NB4 (cell line): Measurements from ENCODE around the gene SRC.

ENCODE experiments used
- CTCF ChIP-seq: IDR thresholded peaks from one replicate; pipeline ENCODE4 v1.5.1; 2012; ENCODE audit warnings: low read depth, low read length
- MAX ChIP-seq: IDR thresholded peaks from 2 replicates; pipeline ENCODE4 v1.6.1; 2011; ENCODE audit warnings: low read depth, low read length
- MYC ChIP-seq: IDR thresholded peaks from 2 replicates; pipeline ENCODE4 v1.6.1; 2011; ENCODE audit warnings: low read depth, low read length
- POLR2A ChIP-seq: IDR thresholded peaks from 2 replicates; pipeline ENCODE4 v1.6.1; 2011; ENCODE audit warnings: mild to moderate bottlenecking; ENCODE audit not compliant: insufficient read length; ENCODE audit errors: extremely low read depth

DNA sequence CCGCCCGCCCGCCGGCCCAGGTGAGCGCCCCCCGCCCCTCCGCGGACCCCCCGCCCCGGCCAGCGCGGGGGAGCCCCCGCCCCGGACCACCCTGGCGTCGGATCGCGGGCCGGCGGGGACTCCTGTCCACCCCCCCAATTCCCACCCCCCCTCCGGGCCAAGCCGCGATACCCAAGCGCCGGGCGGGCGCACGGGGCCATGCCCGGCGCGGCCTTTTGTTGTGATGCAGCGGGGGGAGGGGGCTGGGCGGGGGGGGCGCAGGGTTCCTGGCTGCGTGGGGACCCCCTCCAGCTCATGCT, 245 bp downstream of the SRC start:
- no peak for TF ChIP-seq POLR2A
- TF ChIP-seq CTCF = no peak
- no peak for TF ChIP-seq MAX
- TF ChIP-seq MYC = no peak
